Mesendoderm (in vitro differentiated cells): ENCODE data around the gene PI4K2A.

ENCODE experiments used
- DNase-seq: peaks from one replicate; pipeline ENCODE4 v3.0.0; 2013
- H2AK5ac ChIP-seq: 2 replicates; pipeline ENCODE4 v1.6.1; 2013; ENCODE audit warnings: low read length, inconsistent platforms
- H2BK120ac ChIP-seq: 2 replicates; pipeline ENCODE4 v1.6.1; 2013; ENCODE audit warnings: low read depth, mild to moderate bottlenecking, low read length, moderate library complexity, mixed read lengths
- H2BK15ac ChIP-seq: replicated peaks from 2 replicates; pipeline ENCODE4 v1.6.1; 2013; ENCODE audit warnings: low read depth, mild to moderate bottlenecking, moderate library complexity
- H2BK5ac ChIP-seq: 2 replicates; pipeline ENCODE4 v1.6.1; 2013; ENCODE audit warnings: low read length, inconsistent platforms
- H3K18ac ChIP-seq: 2 replicates; pipeline ENCODE4 v1.6.1; 2013; ENCODE audit warnings: mild to moderate bottlenecking, low read length, mixed read lengths
- H3K23ac ChIP-seq: one replicate; pipeline ENCODE4 v1.6.1; 2013; ENCODE audit warnings: low read length
- H3K27ac ChIP-seq: 2 replicates; pipeline ENCODE4 v1.5.1; 2013; ENCODE audit warnings: low read depth, mild to moderate bottlenecking, inconsistent platforms, low read length, moderate library complexity
- H3K27me3 ChIP-seq: 2 replicates; pipeline ENCODE4 v1.6.1; 2013; ENCODE audit warnings: low read length, control low read depth, mild to moderate bottlenecking, inconsistent platforms; ENCODE audit not compliant: insufficient read depth, poor library complexity
- H3K36me3 ChIP-seq: 2 replicates; pipeline ENCODE4 v1.6.1; 2013; ENCODE audit warnings: low read length, inconsistent platforms; ENCODE audit not compliant: control insufficient read depth, insufficient read depth
- H3K4ac ChIP-seq: one replicate; pipeline ENCODE4 v1.6.1; 2013; ENCODE audit warnings: low read depth, mild to moderate bottlenecking, low read length, moderate library complexity
- H3K4me1 ChIP-seq: 2 replicates; pipeline ENCODE4 v1.6.1; 2013; ENCODE audit warnings: low read depth, low read length, inconsistent platforms; ENCODE audit not compliant: control insufficient read depth
- H3K4me2 ChIP-seq: 2 replicates; pipeline ENCODE4 v1.6.1; 2013; ENCODE audit warnings: low read length
- H3K4me3 ChIP-seq: 2 replicates; pipeline ENCODE4 v1.5.1; 2013; ENCODE audit warnings: mild to moderate bottlenecking, low read length
- H3K56ac ChIP-seq: one replicate; pipeline ENCODE4 v1.6.1; 2013; ENCODE audit warnings: low read length
- H3K79me1 ChIP-seq: 2 replicates; pipeline ENCODE4 v1.6.1; 2013; ENCODE audit warnings: low read length, inconsistent platforms
- H3K79me2 ChIP-seq: 2 replicates; pipeline ENCODE4 v1.6.1; 2013; ENCODE audit warnings: mild to moderate bottlenecking, low read length; ENCODE audit not compliant: control insufficient read depth, insufficient read depth
- H3K9ac ChIP-seq: 2 replicates; pipeline ENCODE4 v1.6.1; 2013; ENCODE audit warnings: low read length, inconsistent platforms
- H4K5ac ChIP-seq: one replicate; pipeline ENCODE4 v1.6.1; 2013; ENCODE audit warnings: low read length
- H4K8ac ChIP-seq: one replicate; pipeline ENCODE4 v1.6.1; 2013; ENCODE audit warnings: low read depth, mild to moderate bottlenecking, control low read depth, low read length, moderate library complexity
- WGBS: extraction: QIAGEN DNeasy Blood & Tissue Kit; methylation state at CpG from one replicate; pipeline ENCODE4 v1.1.7; 2013; ENCODE audit warnings: low lambda C conversion rate, missing lambda C conversion rate; ENCODE audit not compliant: insufficient coverage; ENCODE audit errors: extremely low coverage; 5-methylcytosine and 5-hydroxymethylcytosine counted together

PI4K2A gene

GRCh38 chr10:97608991-97609561 is 31.4 kb upstream of the PI4K2A start:
- Histone ChIP-seq H3K56ac (no peak overlapping the region), H3K4me3 (no peak overlapping the region), H3K79me2 (no peaks in the 10 kb centered on the region), H3K23ac (peak overlapping the region; percentile 15), H2BK15ac (no peak overlapping the region), H3K27ac (no peak overlapping the region), H3K4ac (no peak overlapping the region), H4K5ac (no peak overlapping the region), H3K36me3 (no peaks in the 10 kb centered on the region), H2AK5ac (no peak overlapping the region), H3K27me3 (no peaks in the 10 kb centered on the region), H4K8ac (no peak overlapping the region), H3K4me1 (no peaks in the 10 kb centered on the region), H3K9ac (no peak overlapping the region), H3K18ac (no peak overlapping the region), H2BK120ac (no peak overlapping the region), H3K79me1 (no peaks in the 10 kb centered on the region), H3K4me2 (no peak overlapping the region), H2BK5ac (no peak overlapping the region)
- no CpG with 5 or more reads among the region's 13 CpGs for WGBS
- no peak for DNase-seq

GRCh38 chr10:97611473-97611872 is 29.0 kb upstream of the PI4K2A start:
- Histone ChIP-seq H3K23ac (no peak overlapping the region), H2AK5ac (no peak overlapping the region), H4K8ac (no peak overlapping the region), H3K18ac (no peak overlapping the region), H3K4me3 (no peak overlapping the region), H3K4me1 (no peaks in the 10 kb centered on the region), H4K5ac (no peak overlapping the region), H2BK5ac (no peak overlapping the region), H3K4ac (no peak overlapping the region), H3K79me1 (no peaks in the 10 kb centered on the region), H3K36me3 (no peaks in the 10 kb centered on the region), H3K27me3 (no peaks in the 10 kb centered on the region), H3K27ac (no peak overlapping the region), H2BK120ac (no peak overlapping the region), H3K56ac (no peak overlapping the region), H2BK15ac (no peak overlapping the region), H3K4me2 (no peak overlapping the region), H3K9ac (no peak overlapping the region), H3K79me2 (no peaks in the 10 kb centered on the region)
- DNase-seq: no peak
- no CpG with 5 or more reads among the region's 12 CpGs for WGBS

GRCh38 chr10:97612386-97612785 is 28.1 kb upstream of the PI4K2A start:
- H2BK120ac ChIP-seq: no peak overlapping the region
- no peak overlapping the region for H3K18ac ChIP-seq
- H2BK15ac ChIP-seq: no peak overlapping the region
- no peak overlapping the region for H3K9ac ChIP-seq
- no peak overlapping the region for H2BK5ac ChIP-seq
- no peak overlapping the region for H4K5ac ChIP-seq
- H3K4me1 ChIP-seq: no peaks in the 10 kb centered on the region
- no peaks in the 10 kb centered on the region for H3K79me1 ChIP-seq
- H3K36me3 ChIP-seq: no peaks in the 10 kb centered on the region
- no peaks in the 10 kb centered on the region for H3K79me2 ChIP-seq
- H3K27me3 ChIP-seq: no peaks in the 10 kb centered on the region
- H3K4me3 ChIP-seq: no peak overlapping the region
- no peak overlapping the region for H3K27ac ChIP-seq
- H3K4me2 ChIP-seq: no peak overlapping the region
- no peak overlapping the region for H3K56ac ChIP-seq
- no peak overlapping the region for H2AK5ac ChIP-seq
- peak; percentile 83 for DNase-seq
- no peak overlapping the region for H3K23ac ChIP-seq
- WGBS: no CpG with 5 or more reads among the region's 2 CpGs
- H3K4ac ChIP-seq: no peak overlapping the region
- no peak overlapping the region for H4K8ac ChIP-seq

- H3K18ac ChIP-seq: no peak overlapping the region
- no peak overlapping the region for H3K23ac ChIP-seq
- no peak overlapping the region for H3K4me3 ChIP-seq
- no peak overlapping the region for H3K27ac ChIP-seq
- no peaks in the 10 kb centered on the region for H3K36me3 ChIP-seq
- no peak overlapping the region for H3K56ac ChIP-seq
- no peak overlapping the region for H2BK5ac ChIP-seq
- no peak for DNase-seq
- no peak overlapping the region for H4K5ac ChIP-seq
- H3K4me1 ChIP-seq: no peaks in the 10 kb centered on the region
- no peak overlapping the region for H3K4me2 ChIP-seq
- no CpG with 5 or more reads among the region's 4 CpGs for WGBS
- H3K79me1 ChIP-seq: no peaks in the 10 kb centered on the region
- H3K79me2 ChIP-seq: no peaks in the 10 kb centered on the region
- H2BK120ac ChIP-seq: no peak overlapping the region
- H3K4ac ChIP-seq: no peak overlapping the region
- H2BK15ac ChIP-seq: no peak overlapping the region
- H3K9ac ChIP-seq: no peak overlapping the region
- H2AK5ac ChIP-seq: no peak overlapping the region
- H4K8ac ChIP-seq: no peak overlapping the region
- H3K27me3 ChIP-seq: no peaks in the 10 kb centered on the region
Measured at GRCh38 chr10:97618285-97618684, 22.2 kb upstream of the PI4K2A start.

- Histone ChIP-seq H2BK15ac (no peak overlapping the region), H3K36me3 (no peaks in the 10 kb centered on the region), H2AK5ac (no peak overlapping the region), H3K79me2 (no peaks in the 10 kb centered on the region), H2BK120ac (no peak overlapping the region), H3K18ac (no peak overlapping the region), H3K27me3 (no peaks in the 10 kb centered on the region), H2BK5ac (no peak overlapping the region), H3K9ac (no peak overlapping the region), H3K23ac (no peak overlapping the region), H3K4me2 (no peak overlapping the region), H3K27ac (no peak overlapping the region), H4K5ac (no peak overlapping the region), H3K56ac (no peak overlapping the region), H4K8ac (no peak overlapping the region), H3K79me1 (no peaks in the 10 kb centered on the region), H3K4me3 (no peak overlapping the region), H3K4ac (no peak overlapping the region), H3K4me1 (no peaks in the 10 kb centered on the region)
- WGBS: no CpG with 5 or more reads among the region's 4 CpGs
- no peak for DNase-seq
Measured at GRCh38 chr10:97618733-97619132, 21.7 kb upstream of the PI4K2A start.

- no peak overlapping the region for H3K9ac ChIP-seq
- no peak overlapping the region for H3K18ac ChIP-seq
- H3K27me3 ChIP-seq: no peaks in the 10 kb centered on the region
- no peak overlapping the region for H3K4ac ChIP-seq
- H3K79me1 ChIP-seq: no peaks in the 10 kb centered on the region
- no peak overlapping the region for H2BK15ac ChIP-seq
- H3K56ac ChIP-seq: no peak overlapping the region
- H2BK120ac ChIP-seq: no peak overlapping the region
- H3K23ac ChIP-seq: no peak overlapping the region
- H2AK5ac ChIP-seq: no peak overlapping the region
- H3K4me1 ChIP-seq: no peaks in the 10 kb centered on the region
- no peaks in the 10 kb centered on the region for H3K79me2 ChIP-seq
- DNase-seq: no peak
- H3K4me3 ChIP-seq: no peak overlapping the region
- H3K27ac ChIP-seq: no peak overlapping the region
- no peak overlapping the region for H4K8ac ChIP-seq
- WGBS: no CpG with 5 or more reads among the region's 1 CpG
- H4K5ac ChIP-seq: no peak overlapping the region
- no peak overlapping the region for H3K4me2 ChIP-seq
- no peaks in the 10 kb centered on the region for H3K36me3 ChIP-seq
- no peak overlapping the region for H2BK5ac ChIP-seq
Measured at GRCh38 chr10:97623277-97623676, 17.2 kb upstream of the PI4K2A start.
